Neuron (in vitro differentiated cells): ENCODE results near the gene KCNJ18.
"Not testable (repeated sequence)": the region's sequence is repeated elsewhere in the genome, so short reads cannot be mapped to it uniquely, and the experiment has no call there.

ENCODE experiments used
- H2AFZ ChIP-seq: one replicate; pipeline ENCODE4 v1.6.1; 2013; ENCODE audit warnings: low read depth, mild to moderate bottlenecking, inconsistent platforms, low read length, moderate library complexity
- H3K27me3 ChIP-seq: one replicate; pipeline ENCODE4 v1.6.1; 2013; ENCODE audit warnings: low read length; ENCODE audit not compliant: insufficient read depth
- H3K36me3 ChIP-seq: one replicate; pipeline ENCODE4 v1.6.1; 2013; ENCODE audit warnings: low read length; ENCODE audit not compliant: insufficient read depth
- H3K4me1 ChIP-seq: one replicate; pipeline ENCODE4 v1.6.1; 2013; ENCODE audit warnings: low read length; ENCODE audit not compliant: insufficient read depth
- H3K4me3 ChIP-seq: 2 replicates; pipeline ENCODE4 v1.5.1; 2013; ENCODE audit warnings: mild to moderate bottlenecking, low read length, moderate library complexity
- H3K9me3 ChIP-seq: one replicate; pipeline ENCODE4 v1.6.1; 2013; ENCODE audit warnings: low read length

Gene KCNJ18

GRCh38 chr17:21675739-21676130, 16.6 kb upstream of the KCNJ18 start:
- H3K9me3 ChIP-seq, H3K27me3 ChIP-seq, H2AFZ ChIP-seq, H3K4me1 ChIP-seq, H3K36me3 ChIP-seq, H3K4me3 ChIP-seq: not testable (repeated sequence)

- peaks cover 9% of the 10 kb centered on the region for H3K27me3 ChIP-seq
- H2AFZ ChIP-seq, result no peak overlapping the region
- H3K9me3 ChIP-seq, result no peaks in the 10 kb centered on the region
- H3K4me1 ChIP-seq, result no peaks in the 10 kb centered on the region
- no peaks in the 10 kb centered on the region for H3K36me3 ChIP-seq
- H3K4me3 ChIP-seq, result no peak overlapping the region
Observed at GRCh38 chr17:21676281-21677111, 15.8 kb upstream of the KCNJ18 start.

GRCh38 chr17:21677126-21677910, 15.0 kb upstream of the KCNJ18 start:
- no peaks in the 10 kb centered on the region for H3K36me3 ChIP-seq
- H2AFZ ChIP-seq, result no peak overlapping the region
- no peaks in the 10 kb centered on the region for H3K9me3 ChIP-seq
- H3K27me3 ChIP-seq, result peaks cover 9% of the 10 kb centered on the region
- no peaks in the 10 kb centered on the region for H3K4me1 ChIP-seq
- H3K4me3 ChIP-seq, result no peak overlapping the region

- no peak overlapping the region for H3K4me3 ChIP-seq
- H3K27me3 ChIP-seq, result peaks cover 9% of the 10 kb centered on the region
- no peak overlapping the region for H2AFZ ChIP-seq
- H3K9me3 ChIP-seq, result no peaks in the 10 kb centered on the region
- H3K36me3 ChIP-seq, result no peaks in the 10 kb centered on the region
- H3K4me1 ChIP-seq, result no peaks in the 10 kb centered on the region
Observed at GRCh38 chr17:21677911-21678310, 14.4 kb upstream of the KCNJ18 start.

GRCh38 chr17:21678393-21679081, 13.8 kb upstream of the KCNJ18 start:
- H3K36me3 ChIP-seq, result no peaks in the 10 kb centered on the region
- no peak overlapping the region for H3K4me3 ChIP-seq
- H2AFZ ChIP-seq, result no peak overlapping the region
- H3K27me3 ChIP-seq, result peaks cover 5% of the 10 kb centered on the region
- no peaks in the 10 kb centered on the region for H3K4me1 ChIP-seq
- H3K9me3 ChIP-seq, result no peaks in the 10 kb centered on the region

GRCh38 chr17:21679256-21680146, 12.8 kb upstream of the KCNJ18 start:
- Histone ChIP-seq H3K9me3 (no peaks in the 10 kb centered on the region), H3K4me3 (no peak overlapping the region), H3K27me3 (peaks cover 5% of the 10 kb centered on the region), H3K4me1 (no peaks in the 10 kb centered on the region), H2AFZ (no peak overlapping the region), H3K36me3 (no peaks in the 10 kb centered on the region)

- Histone ChIP-seq H2AFZ (no peak overlapping the region), H3K27me3 (peaks cover 5% of the 10 kb centered on the region), H3K9me3 (no peaks in the 10 kb centered on the region), H3K4me1 (no peaks in the 10 kb centered on the region), H3K36me3 (no peaks in the 10 kb centered on the region), H3K4me3 (no peak overlapping the region)
Observed at GRCh38 chr17:21680366-21680765, 12.0 kb upstream of the KCNJ18 start.

GRCh38 chr17:21680850-21681351, 11.4 kb upstream of the KCNJ18 start:
- not testable (repeated sequence) for H3K4me3 ChIP-seq, H3K36me3 ChIP-seq

GRCh38 chr17:21681576-21681975, 10.7 kb upstream of the KCNJ18 start:
- H3K36me3 ChIP-seq, H3K4me1 ChIP-seq: not testable (repeated sequence)

More at GRCh38 chr17:21680850-21681351, 11.4 kb upstream of the KCNJ18 start:
- H2AFZ ChIP-seq, H3K4me1 ChIP-seq, H3K9me3 ChIP-seq, H3K27me3 ChIP-seq: not testable (repeated sequence)

GRCh38 chr17:21682130-21682529, 10.2 kb upstream of the KCNJ18 start:
- H3K9me3 ChIP-seq, H3K27me3 ChIP-seq: not testable (repeated sequence)

More at GRCh38 chr17:21681576-21681975, 10.7 kb upstream of the KCNJ18 start:
- H3K9me3 ChIP-seq, H2AFZ ChIP-seq, H3K27me3 ChIP-seq, H3K4me3 ChIP-seq: not testable (repeated sequence)

GRCh38 chr17:21683142-21683712, 9.1 kb upstream of the KCNJ18 start:
- not testable (repeated sequence) for H3K9me3 ChIP-seq, H3K36me3 ChIP-seq, H3K4me1 ChIP-seq, H3K27me3 ChIP-seq, H3K4me3 ChIP-seq, H2AFZ ChIP-seq

More at GRCh38 chr17:21682130-21682529, 10.2 kb upstream of the KCNJ18 start:
- H3K36me3 ChIP-seq, H3K4me1 ChIP-seq, H2AFZ ChIP-seq, H3K4me3 ChIP-seq: not testable (repeated sequence)

- not testable (repeated sequence) for H3K36me3 ChIP-seq, H3K27me3 ChIP-seq, H3K9me3 ChIP-seq, H2AFZ ChIP-seq, H3K4me1 ChIP-seq, H3K4me3 ChIP-seq
Observed at GRCh38 chr17:21683897-21684296, 8.4 kb upstream of the KCNJ18 start.
